ENCODE results near the gene SLC24A4.

Gene SLC24A4

DNA sequence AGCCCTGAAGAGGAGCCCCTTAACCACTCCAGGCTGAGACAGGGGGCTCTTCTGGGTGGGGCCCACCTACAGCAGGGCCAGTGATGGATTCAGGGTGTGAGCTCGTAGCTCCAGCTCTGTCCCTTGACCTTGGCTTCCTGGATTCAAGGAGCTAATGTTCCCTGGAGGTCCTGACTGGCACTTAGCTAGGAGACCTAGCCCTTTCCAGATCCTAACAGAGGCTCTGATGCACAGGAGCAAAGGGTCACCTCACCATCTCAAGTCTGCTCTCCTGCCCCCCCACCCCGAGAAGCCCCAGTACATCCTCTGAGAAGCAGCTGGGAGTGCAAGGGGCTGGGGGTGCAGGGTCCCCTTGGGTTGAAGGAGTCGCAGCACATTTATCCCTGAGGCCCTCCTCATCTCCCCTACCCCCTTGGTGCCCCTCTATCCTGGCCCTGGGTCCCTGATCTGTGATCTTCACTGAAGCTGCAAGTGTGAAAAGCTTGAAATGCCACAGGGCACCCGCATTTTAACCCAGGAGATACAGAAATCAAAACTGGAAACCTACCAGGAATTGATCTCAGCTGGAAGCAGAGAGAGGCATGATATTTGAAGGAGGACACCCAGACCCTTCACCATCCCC is 193.5 kb downstream of the SLC24A4 start:
- Histone ChIP-seq H3K9ac (ENCODE audit: low read depth, low read length, poor library complexity, severe bottlenecking) (peak overlapping the region; percentile 96), H3K79me2 (ENCODE audit: insufficient read depth, low read length) (peaks cover 93% of the 10 kb centered on the region)
- TF ChIP-seq, protein P1, sequence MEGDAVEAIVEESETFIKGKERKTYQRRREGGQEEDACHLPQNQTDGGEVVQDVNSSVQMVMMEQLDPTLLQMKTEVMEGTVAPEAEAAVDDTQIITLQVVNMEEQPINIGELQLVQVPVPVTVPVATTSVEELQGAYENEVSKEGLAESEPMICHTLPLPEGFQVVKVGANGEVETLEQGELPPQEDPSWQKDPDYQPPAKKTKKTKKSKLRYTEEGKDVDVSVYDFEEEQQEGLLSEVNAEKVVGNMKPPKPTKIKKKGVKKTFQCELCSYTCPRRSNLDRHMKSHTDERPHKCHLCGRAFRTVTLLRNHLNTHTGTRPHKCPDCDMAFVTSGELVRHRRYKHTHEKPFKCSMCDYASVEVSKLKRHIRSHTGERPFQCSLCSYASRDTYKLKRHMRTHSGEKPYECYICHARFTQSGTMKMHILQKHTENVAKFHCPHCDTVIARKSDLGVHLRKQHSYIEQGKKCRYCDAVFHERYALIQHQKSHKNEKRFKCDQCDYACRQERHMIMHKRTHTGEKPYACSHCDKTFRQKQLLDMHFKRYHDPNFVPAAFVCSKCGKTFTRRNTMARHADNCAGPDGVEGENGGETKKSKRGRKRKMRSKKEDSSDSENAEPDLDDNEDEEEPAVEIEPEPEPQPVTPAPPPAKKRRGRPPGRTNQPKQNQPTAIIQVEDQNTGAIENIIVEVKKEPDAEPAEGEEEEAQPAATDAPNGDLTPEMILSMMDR (conservative IDR thresholded peaks at IDR 0.05; ENCODE audit: low read length) = no peak
- TF ChIP-seq EZH2phosphoT487 (IDR thresholded peaks at IDR 0.05; ENCODE audit: borderline replicate concordance) = no peak

DNA sequence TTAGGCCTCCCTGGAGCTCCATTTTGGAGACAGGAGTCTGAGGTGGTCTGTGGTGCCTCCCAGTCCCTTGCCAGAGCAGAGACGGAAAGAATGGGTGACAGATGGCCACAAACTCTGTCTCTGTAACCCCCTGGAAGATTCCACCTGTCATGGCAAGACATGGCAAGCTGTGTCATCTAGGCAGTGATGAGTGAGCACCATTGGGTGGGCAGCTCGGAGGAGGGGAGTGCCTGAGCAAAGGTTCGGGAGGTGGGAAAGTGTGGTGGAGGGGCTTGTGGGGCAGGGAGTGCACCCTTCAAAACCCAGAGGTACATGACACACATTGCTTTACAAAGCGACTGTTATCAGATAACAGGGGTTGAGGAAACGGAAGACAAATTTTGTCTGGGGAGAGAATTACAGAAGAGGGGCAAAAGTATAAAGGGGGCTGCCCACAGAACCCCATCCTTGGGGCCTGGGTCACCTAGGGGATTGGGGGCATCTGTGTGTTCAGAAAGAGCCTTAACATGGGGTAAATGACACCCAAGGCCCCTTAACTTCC is 194.1 kb downstream of the SLC24A4 start:
- TF ChIP-seq EZH2phosphoT487 (IDR thresholded peaks at IDR 0.05; ENCODE audit: borderline replicate concordance) = no peak
- TF ChIP-seq, protein P1 (conservative IDR thresholded peaks at IDR 0.05; ENCODE audit: low read length) = no peak
- H3K4me3 ChIP-seq (ENCODE audit: low read length, poor library complexity, severe bottlenecking) = peak overlapping the region; percentile 96
- no peaks in the 10 kb centered on the region for H3K9me2 ChIP-seq (replicated peaks; ENCODE audit: low read depth, low read length)
- no peaks in the 10 kb centered on the region for H3K36me3 ChIP-seq (ENCODE audit: insufficient read depth, low read length)
- H3F3A ChIP-seq (ENCODE audit: low read depth) = no peaks in the 10 kb centered on the region
- peaks cover 78% of the 10 kb centered on the region for H3K4me1 ChIP-seq (ENCODE audit: insufficient read depth, low read length, poor library complexity, severe bottlenecking)
- H3K79me2 ChIP-seq (ENCODE audit: insufficient read depth, low read length) = peaks cover 99% of the 10 kb centered on the region
- H3K4me2 ChIP-seq (ENCODE audit: low read depth, low read length, poor library complexity, severe bottlenecking) = peak overlapping the region; percentile 97
- peaks cover 9% of the 10 kb centered on the region for H4K20me1 ChIP-seq (ENCODE audit: insufficient read depth, low read length, poor library complexity, severe bottlenecking)
- H3K9ac ChIP-seq (ENCODE audit: low read depth, low read length, poor library complexity, severe bottlenecking) = peak overlapping the region; percentile 96
- H3K27me3 ChIP-seq (ENCODE audit: insufficient read depth, low read length, poor library complexity, severe bottlenecking) = peaks cover 7% of the 10 kb centered on the region
- no peaks in the 10 kb centered on the region for H3K9me3 ChIP-seq (ENCODE audit: insufficient read depth, low read depth, low read length)
- no peak overlapping the region for H2AFZ ChIP-seq (ENCODE audit: low read length)

More for the DNA sequence above, 193.5 kb downstream of the SLC24A4 start:
- Histone ChIP-seq H3K4me3 (ENCODE audit: low read length, poor library complexity, severe bottlenecking) (peak overlapping the region; percentile 96), H3K27me3 (ENCODE audit: insufficient read depth, low read length, poor library complexity, severe bottlenecking) (peaks cover 7% of the 10 kb centered on the region), H3K4me2 (ENCODE audit: low read depth, low read length, poor library complexity, severe bottlenecking) (peak overlapping the region; percentile 97), H2AFZ (ENCODE audit: low read length) (no peak overlapping the region), H3K9me2 (replicated peaks; ENCODE audit: low read depth, low read length) (no peaks in the 10 kb centered on the region), H3K36me3 (ENCODE audit: insufficient read depth, low read length) (no peaks in the 10 kb centered on the region), H3F3A (ENCODE audit: low read depth) (no peaks in the 10 kb centered on the region), H3K4me1 (ENCODE audit: insufficient read depth, low read length, poor library complexity, severe bottlenecking) (peaks cover 78% of the 10 kb centered on the region), H3K9me3 (ENCODE audit: insufficient read depth, low read depth, low read length) (no peaks in the 10 kb centered on the region), H4K20me1 (ENCODE audit: insufficient read depth, low read length, poor library complexity, severe bottlenecking) (peaks cover 9% of the 10 kb centered on the region)

DNA sequence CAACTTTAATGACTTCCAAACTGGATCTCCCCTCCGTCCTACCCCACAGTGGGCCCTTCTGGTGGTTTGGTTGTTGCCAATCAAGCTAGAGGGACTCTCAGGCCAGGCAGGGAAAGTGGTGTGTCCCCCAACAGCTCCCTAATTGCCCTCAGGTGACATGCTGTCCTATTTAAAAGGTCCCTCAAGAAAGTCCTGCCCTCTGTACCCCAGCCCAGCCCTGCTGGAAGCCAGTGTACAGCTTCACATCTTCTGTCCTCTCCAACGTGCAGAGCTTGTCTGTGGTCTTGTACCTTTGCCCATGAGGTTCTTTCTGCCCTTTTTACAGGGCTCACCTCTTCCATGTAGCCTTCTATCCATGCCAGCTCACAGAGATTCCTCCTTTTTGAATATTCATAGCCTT is 194.8 kb downstream of the SLC24A4 start:
- Histone ChIP-seq H3K36me3 (ENCODE audit: insufficient read depth, low read length) (no peaks in the 10 kb centered on the region), H3K4me2 (ENCODE audit: low read depth, low read length, poor library complexity, severe bottlenecking) (peak overlapping the region; percentile 97), H2AFZ (ENCODE audit: low read length) (no peak overlapping the region), H3K4me1 (ENCODE audit: insufficient read depth, low read length, poor library complexity, severe bottlenecking) (peaks cover 72% of the 10 kb centered on the region), H3K79me2 (ENCODE audit: insufficient read depth, low read length) (peaks cover 100% of the 10 kb centered on the region), H3K9me2 (replicated peaks; ENCODE audit: low read depth, low read length) (no peaks in the 10 kb centered on the region), H3F3A (ENCODE audit: low read depth) (no peaks in the 10 kb centered on the region), H3K9me3 (ENCODE audit: insufficient read depth, low read depth, low read length) (no peaks in the 10 kb centered on the region), H3K27me3 (ENCODE audit: insufficient read depth, low read length, poor library complexity, severe bottlenecking) (peaks cover 7% of the 10 kb centered on the region), H4K20me1 (ENCODE audit: insufficient read depth, low read length, poor library complexity, severe bottlenecking) (peaks cover 9% of the 10 kb centered on the region), H3K9ac (ENCODE audit: low read depth, low read length, poor library complexity, severe bottlenecking) (peak overlapping the region; percentile 96), H3K4me3 (ENCODE audit: low read length, poor library complexity, severe bottlenecking) (peak overlapping the region; percentile 96)
- TF ChIP-seq, protein P1 (conservative IDR thresholded peaks at IDR 0.05; ENCODE audit: low read length) = no peak
- no peak for TF ChIP-seq EZH2phosphoT487 (IDR thresholded peaks at IDR 0.05; ENCODE audit: borderline replicate concordance)
